ENCODE data around the gene NMRK2. TPM values are rescaled to one million over a fixed set of nuclear protein-coding genes. Genes with fewer than 3 reads are reported as not detected.
A peak's percentile ranks its signal among the peaks of the same experiment; 100 is the strongest.

NMRK2 gene
- total and polyA plus RNA-seq, 2 of the 13 experiments (the other 11 are each of a cell fraction or from before 2014, with no cell fraction given), result not detected

GRCh38 chr19:3970808-3971598 lies 38.1 kb downstream of the NMRK2 start, which contains the start of gene DAPK3 (continued):
- TF ChIP-seq, protein P1, sequence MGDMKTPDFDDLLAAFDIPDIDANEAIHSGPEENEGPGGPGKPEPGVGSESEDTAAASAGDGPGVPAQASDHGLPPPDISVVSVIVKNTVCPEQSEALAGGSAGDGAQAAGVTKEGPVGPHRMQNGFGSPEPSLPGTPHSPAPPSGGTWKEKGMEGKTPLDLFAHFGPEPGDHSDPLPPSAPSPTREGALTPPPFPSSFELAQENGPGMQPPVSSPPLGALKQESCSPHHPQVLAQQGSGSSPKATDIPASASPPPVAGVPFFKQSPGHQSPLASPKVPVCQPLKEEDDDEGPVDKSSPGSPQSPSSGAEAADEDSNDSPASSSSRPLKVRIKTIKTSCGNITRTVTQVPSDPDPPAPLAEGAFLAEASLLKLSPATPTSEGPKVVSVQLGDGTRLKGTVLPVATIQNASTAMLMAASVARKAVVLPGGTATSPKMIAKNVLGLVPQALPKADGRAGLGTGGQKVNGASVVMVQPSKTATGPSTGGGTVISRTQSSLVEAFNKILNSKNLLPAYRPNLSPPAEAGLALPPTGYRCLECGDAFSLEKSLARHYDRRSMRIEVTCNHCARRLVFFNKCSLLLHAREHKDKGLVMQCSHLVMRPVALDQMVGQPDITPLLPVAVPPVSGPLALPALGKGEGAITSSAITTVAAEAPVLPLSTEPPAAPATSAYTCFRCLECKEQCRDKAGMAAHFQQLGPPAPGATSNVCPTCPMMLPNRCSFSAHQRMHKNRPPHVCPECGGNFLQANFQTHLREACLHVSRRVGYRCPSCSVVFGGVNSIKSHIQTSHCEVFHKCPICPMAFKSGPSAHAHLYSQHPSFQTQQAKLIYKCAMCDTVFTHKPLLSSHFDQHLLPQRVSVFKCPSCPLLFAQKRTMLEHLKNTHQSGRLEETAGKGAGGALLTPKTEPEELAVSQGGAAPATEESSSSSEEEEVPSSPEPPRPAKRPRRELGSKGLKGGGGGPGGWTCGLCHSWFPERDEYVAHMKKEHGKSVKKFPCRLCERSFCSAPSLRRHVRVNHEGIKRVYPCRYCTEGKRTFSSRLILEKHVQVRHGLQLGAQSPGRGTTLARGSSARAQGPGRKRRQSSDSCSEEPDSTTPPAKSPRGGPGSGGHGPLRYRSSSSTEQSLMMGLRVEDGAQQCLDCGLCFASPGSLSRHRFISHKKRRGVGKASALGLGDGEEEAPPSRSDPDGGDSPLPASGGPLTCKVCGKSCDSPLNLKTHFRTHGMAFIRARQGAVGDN (CRISPR knock-in tag; IDR thresholded peaks at IDR 0.05), result peak; percentile 72
- no peak for TF ChIP-seq ZNF709 (CRISPR knock-in tag; IDR thresholded peaks at IDR 0.05)
- no peak for TF ChIP-seq ZNF549 (CRISPR knock-in tag; IDR thresholded peaks at IDR 0.05)
- TF ChIP-seq, protein P2, sequence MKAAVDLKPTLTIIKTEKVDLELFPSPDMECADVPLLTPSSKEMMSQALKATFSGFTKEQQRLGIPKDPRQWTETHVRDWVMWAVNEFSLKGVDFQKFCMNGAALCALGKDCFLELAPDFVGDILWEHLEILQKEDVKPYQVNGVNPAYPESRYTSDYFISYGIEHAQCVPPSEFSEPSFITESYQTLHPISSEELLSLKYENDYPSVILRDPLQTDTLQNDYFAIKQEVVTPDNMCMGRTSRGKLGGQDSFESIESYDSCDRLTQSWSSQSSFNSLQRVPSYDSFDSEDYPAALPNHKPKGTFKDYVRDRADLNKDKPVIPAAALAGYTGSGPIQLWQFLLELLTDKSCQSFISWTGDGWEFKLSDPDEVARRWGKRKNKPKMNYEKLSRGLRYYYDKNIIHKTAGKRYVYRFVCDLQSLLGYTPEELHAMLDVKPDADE (CRISPR knock-in tag; IDR thresholded peaks at IDR 0.05), result no peak
- no peak for TF ChIP-seq SATB2 (CRISPR knock-in tag; IDR thresholded peaks at IDR 0.05)
- TF ChIP-seq ZBTB39 (CRISPR knock-in tag; IDR thresholded peaks at IDR 0.05), result 0 out of 2 replicates have a peak, but pooled peaks have one; percentile 3
- TF ChIP-seq MIER2 (CRISPR knock-in tag; IDR thresholded peaks at IDR 0.05), result peak; percentile 93
- TF ChIP-seq SP2 (CRISPR knock-in tag; IDR thresholded peaks at IDR 0.05), result peak; percentile 97
- TF ChIP-seq GABPB1 (CRISPR knock-in tag; IDR thresholded peaks at IDR 0.05), result peak; percentile 95
- TF ChIP-seq ZBTB46 (CRISPR knock-in tag; IDR thresholded peaks at IDR 0.05; ENCODE audit: borderline replicate concordance), result no peak
- no peak for TF ChIP-seq ZNF879 (CRISPR knock-in tag; IDR thresholded peaks at IDR 0.05)
- peak; percentile 38; the same call in 1 of the 2 replicates for TF ChIP-seq NRL (CRISPR knock-in tag; IDR thresholded peaks at IDR 0.05; ENCODE audit: borderline replicate concordance)
- no peak for TF ChIP-seq RCOR2 (CRISPR knock-in tag; IDR thresholded peaks at IDR 0.05)
- no peak for TF ChIP-seq NCOR1 (IDR thresholded peaks at IDR 0.05; ENCODE audit: borderline replicate concordance, low read length)
- no peak for TF ChIP-seq POGZ (CRISPR knock-in tag; IDR thresholded peaks at IDR 0.05)
- peak; percentile 60; the same call in 1 of the 2 replicates for TF ChIP-seq ZFY (CRISPR knock-in tag; IDR thresholded peaks at IDR 0.05)
- TF ChIP-seq NFATC3 (CRISPR knock-in tag; IDR thresholded peaks at IDR 0.05), result no peak
- peak; percentile 89 for TF ChIP-seq GMEB1 (CRISPR knock-in tag; IDR thresholded peaks at IDR 0.05; ENCODE audit: borderline replicate concordance)
